A549 (cell line): Measurements from ENCODE around the gene METTL16.

Experiments
- JUNB ChIP-seq: fragments of >200 bp; sonication (Bioruptor Twin); formaldehyde crosslinking; IDR thresholded peaks from 2 replicates; pipeline ENCODE4 v1.6.1; 2016
- RAD21 ChIP-seq, 2 experiments: fragments of >200 bp in 1 of 2; sonication (Bioruptor Twin) in 1 of 2; formaldehyde crosslinking in 1 of 2; IDR thresholded peaks in 1 of 2; conservative IDR thresholded peaks in 1 of 2; 2 replicates in 1 of 2; 3 replicates in 1 of 2; pipeline ENCODE4 v1.6.1; 2012 to 2018; ENCODE audit warnings: inconsistent platforms in 1 of 2
- RFX5 ChIP-seq: fragments of 450-650 bp; IDR thresholded peaks from 2 replicates; pipeline ENCODE4 v1.7.1; 2014; ENCODE audit warnings: antibody characterized with exemption, mild to moderate bottlenecking, moderate library complexity
- TF ChIP-seq, protein P1 (sequence below): fragments of >200 bp; sonication (Bioruptor Twin); formaldehyde crosslinking; IDR thresholded peaks from 3 replicates; pipeline ENCODE4 v1.5.1; 2016

DNA sequence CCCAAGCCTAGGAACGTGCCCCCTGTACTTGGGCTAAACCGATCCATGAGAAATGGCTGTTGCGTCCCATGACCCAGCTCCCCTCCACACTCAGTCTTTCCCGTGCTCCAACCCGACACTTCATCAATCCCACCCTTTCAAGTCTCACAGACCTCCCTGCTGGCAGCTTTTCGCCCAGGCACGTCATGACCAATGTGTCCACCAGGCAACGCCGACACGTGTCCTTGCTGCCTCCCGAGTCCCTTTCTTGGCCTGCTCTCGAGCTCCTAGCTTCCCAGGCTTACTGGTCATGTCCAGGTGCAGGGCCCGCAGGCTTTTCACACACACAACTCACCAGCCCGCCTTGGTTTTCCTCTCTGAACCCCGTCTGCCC, 123.0 kb downstream of the METTL16 start:
- TF ChIP-seq, protein P1, sequence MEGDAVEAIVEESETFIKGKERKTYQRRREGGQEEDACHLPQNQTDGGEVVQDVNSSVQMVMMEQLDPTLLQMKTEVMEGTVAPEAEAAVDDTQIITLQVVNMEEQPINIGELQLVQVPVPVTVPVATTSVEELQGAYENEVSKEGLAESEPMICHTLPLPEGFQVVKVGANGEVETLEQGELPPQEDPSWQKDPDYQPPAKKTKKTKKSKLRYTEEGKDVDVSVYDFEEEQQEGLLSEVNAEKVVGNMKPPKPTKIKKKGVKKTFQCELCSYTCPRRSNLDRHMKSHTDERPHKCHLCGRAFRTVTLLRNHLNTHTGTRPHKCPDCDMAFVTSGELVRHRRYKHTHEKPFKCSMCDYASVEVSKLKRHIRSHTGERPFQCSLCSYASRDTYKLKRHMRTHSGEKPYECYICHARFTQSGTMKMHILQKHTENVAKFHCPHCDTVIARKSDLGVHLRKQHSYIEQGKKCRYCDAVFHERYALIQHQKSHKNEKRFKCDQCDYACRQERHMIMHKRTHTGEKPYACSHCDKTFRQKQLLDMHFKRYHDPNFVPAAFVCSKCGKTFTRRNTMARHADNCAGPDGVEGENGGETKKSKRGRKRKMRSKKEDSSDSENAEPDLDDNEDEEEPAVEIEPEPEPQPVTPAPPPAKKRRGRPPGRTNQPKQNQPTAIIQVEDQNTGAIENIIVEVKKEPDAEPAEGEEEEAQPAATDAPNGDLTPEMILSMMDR = no peak
- TF ChIP-seq RFX5 (no peak), RAD21 (conservative IDR thresholded peaks at IDR 0.05 in 1 of 2, IDR thresholded peaks at IDR 0.05 in 1 of 2) (no peak), JUNB (no peak)
